ENCODE measurements around the gene EVPL. TPM values are rescaled to one million over a fixed set of nuclear protein-coding genes. Genes with fewer than 3 reads are reported as not detected.

The EVPL gene
- total RNA-seq, 1 donor from 2014 or later = 0.05 TPM

- H3K4me1 Mint-ChIP-seq (ENCODE audit: low read depth) = peaks cover 4% of the 10 kb centered on the region
- peaks cover 2% of the 10 kb centered on the region for H3K27me3 Mint-ChIP-seq (ENCODE audit: insufficient read depth)
- H3K27ac Mint-ChIP-seq = no peak overlapping the region
- H3K9me3 Mint-ChIP-seq = no peaks in the 10 kb centered on the region
- no peak for DNase-seq (ENCODE audit: low spot score)
- intact Hi-C loops (cut with micrococcal nuclease) = no loop called here
- peaks cover 2% of the 10 kb centered on the region for H3K36me3 Mint-ChIP-seq (ENCODE audit: low read depth)
- H3K4me3 Mint-ChIP-seq = no peak overlapping the region
Measured at GRCh38 chr17:76008208-76008607, 18.9 kb downstream of the EVPL start.

GRCh38 chr17:76007850-76008165, 19.3 kb downstream of the EVPL start:
- H3K36me3 Mint-ChIP-seq (ENCODE audit: low read depth) = peaks cover 2% of the 10 kb centered on the region
- DNase-seq (ENCODE audit: low spot score) = no peak
- H3K27me3 Mint-ChIP-seq (ENCODE audit: insufficient read depth) = peaks cover 2% of the 10 kb centered on the region
- no peak overlapping the region for H3K27ac Mint-ChIP-seq
- intact Hi-C loops (cut with micrococcal nuclease) = no loop called here
- H3K4me1 Mint-ChIP-seq (ENCODE audit: low read depth) = peaks cover 4% of the 10 kb centered on the region
- no peaks in the 10 kb centered on the region for H3K9me3 Mint-ChIP-seq
- no peak overlapping the region for H3K4me3 Mint-ChIP-seq

- intact Hi-C loops (cut with micrococcal nuclease) = no loop called here
- Mint-ChIP-seq H3K4me1 (ENCODE audit: low read depth) (peaks cover 4% of the 10 kb centered on the region), H3K9me3 (no peaks in the 10 kb centered on the region), H3K27ac (no peak overlapping the region), H3K4me3 (no peak overlapping the region), H3K27me3 (ENCODE audit: insufficient read depth) (peaks cover 2% of the 10 kb centered on the region), H3K36me3 (ENCODE audit: low read depth) (peaks cover 2% of the 10 kb centered on the region)
- DNase-seq (ENCODE audit: low spot score) = no peak
Measured at GRCh38 chr17:76007131-76007849, 19.8 kb downstream of the EVPL start.

- Mint-ChIP-seq H3K4me1 (ENCODE audit: low read depth) (peaks cover 4% of the 10 kb centered on the region), H3K9me3 (no peaks in the 10 kb centered on the region), H3K4me3 (no peak overlapping the region), H3K27me3 (ENCODE audit: insufficient read depth) (peaks cover 2% of the 10 kb centered on the region), H3K27ac (no peak overlapping the region), H3K36me3 (ENCODE audit: low read depth) (peaks cover 2% of the 10 kb centered on the region)
- intact Hi-C loops (cut with micrococcal nuclease) = loop anchor here (1.0 kb wide), 1 partner anchor 100 kb away; no protein-coding TSS in a partner anchor
- peak; percentile 75 for DNase-seq (ENCODE audit: low spot score)
Measured at GRCh38 chr17:76005263-76006149, 21.6 kb downstream of the EVPL start.

- Mint-ChIP-seq H3K27me3 (ENCODE audit: insufficient read depth) (no peaks in the 10 kb centered on the region), H3K36me3 (ENCODE audit: low read depth) (peaks cover 2% of the 10 kb centered on the region)
- intact Hi-C loops (cut with micrococcal nuclease) = loop anchor here (1.0 kb wide), 1 partner anchor 100 kb away; no protein-coding TSS in a partner anchor
Measured at GRCh38 chr17:76004750-76005262, 22.3 kb downstream of the EVPL start.

GRCh38 chr17:76003915-76004314, 23.2 kb downstream of the EVPL start:
- intact Hi-C loops (cut with micrococcal nuclease) = no loop called here
- peaks cover 2% of the 10 kb centered on the region for H3K36me3 Mint-ChIP-seq (ENCODE audit: low read depth)
- no peaks in the 10 kb centered on the region for H3K27me3 Mint-ChIP-seq (ENCODE audit: insufficient read depth)
- H3K4me1 Mint-ChIP-seq (ENCODE audit: low read depth) = peaks cover 4% of the 10 kb centered on the region
- no peak overlapping the region for H3K4me3 Mint-ChIP-seq
- no peak for DNase-seq (ENCODE audit: low spot score)
- H3K9me3 Mint-ChIP-seq = no peaks in the 10 kb centered on the region
- no peak overlapping the region for H3K27ac Mint-ChIP-seq

More at GRCh38 chr17:76004750-76005262, 22.3 kb downstream of the EVPL start:
- Mint-ChIP-seq H3K9me3 (no peaks in the 10 kb centered on the region), H3K4me3 (no peak overlapping the region), H3K4me1 (ENCODE audit: low read depth) (peaks cover 4% of the 10 kb centered on the region), H3K27ac (no peak overlapping the region)
- no peak for DNase-seq (ENCODE audit: low spot score)

- H3K36me3 Mint-ChIP-seq (ENCODE audit: low read depth) = peaks cover 2% of the 10 kb centered on the region
- H3K4me1 Mint-ChIP-seq (ENCODE audit: low read depth) = peaks cover 17% of the 10 kb centered on the region
- DNase-seq (ENCODE audit: low spot score) = no peak
- H3K4me3 Mint-ChIP-seq = no peak overlapping the region
- H3K27ac Mint-ChIP-seq = no peak overlapping the region
- H3K9me3 Mint-ChIP-seq = no peaks in the 10 kb centered on the region
- intact Hi-C loops (cut with micrococcal nuclease) = no loop called here
- no peaks in the 10 kb centered on the region for H3K27me3 Mint-ChIP-seq (ENCODE audit: insufficient read depth)
Measured at GRCh38 chr17:76002100-76002499, 25.0 kb downstream of the EVPL start.

- Mint-ChIP-seq H3K36me3 (ENCODE audit: low read depth) (peaks cover 2% of the 10 kb centered on the region), H3K4me1 (ENCODE audit: low read depth) (peaks cover 25% of the 10 kb centered on the region), H3K27ac (no peak within 1 kb of the TSS), H3K9me3 (no peaks in the 10 kb centered on the region), H3K27me3 (ENCODE audit: insufficient read depth) (no peaks in the 10 kb centered on the region), H3K4me3 (no peak within 1 kb of the TSS)
- intact Hi-C loops (cut with micrococcal nuclease) = no loop called here
- no peak for DNase-seq (ENCODE audit: low spot score)
Measured at GRCh38 chr17:76000755-76001521, 26.2 kb downstream of the EVPL start, which contains the start of gene CDK3. Gene CDK3, plus strand, starts transcription at chr17:76000855. Its CDS starts 571 bp downstream, at chr17:76001426.

- peak; percentile 45 for DNase-seq (ENCODE audit: low spot score)
- H3K9me3 Mint-ChIP-seq = no peaks in the 10 kb centered on the region
- H3K36me3 Mint-ChIP-seq (ENCODE audit: low read depth) = peaks cover under 1% of the 10 kb centered on the region
- no peak overlapping the region for H3K4me3 Mint-ChIP-seq
- no peaks in the 10 kb centered on the region for H3K27me3 Mint-ChIP-seq (ENCODE audit: insufficient read depth)
- intact Hi-C loops (cut with micrococcal nuclease) = no loop called here
- H3K4me1 Mint-ChIP-seq (ENCODE audit: low read depth) = peaks cover 28% of the 10 kb centered on the region
- no peak overlapping the region for H3K27ac Mint-ChIP-seq
Measured at GRCh38 chr17:76000016-76000754, 26.9 kb downstream of the EVPL start.

GRCh38 chr17:75998327-75998795, 28.7 kb downstream of the EVPL start:
- Mint-ChIP-seq H3K4me3 (no peak overlapping the region), H3K27ac (peak overlapping the region; percentile 44), H3K4me1 (ENCODE audit: low read depth) (peaks cover 26% of the 10 kb centered on the region), H3K36me3 (ENCODE audit: low read depth) (no peaks in the 10 kb centered on the region), H3K27me3 (ENCODE audit: insufficient read depth) (no peaks in the 10 kb centered on the region), H3K9me3 (no peaks in the 10 kb centered on the region)
- intact Hi-C loops (cut with micrococcal nuclease) = no loop called here
- DNase-seq (ENCODE audit: low spot score) = no peak

GRCh38 chr17:75996665-75997590, 30.2 kb downstream of the EVPL start:
- Mint-ChIP-seq H3K4me1 (ENCODE audit: low read depth) (peaks cover 26% of the 10 kb centered on the region), H3K4me3 (peak overlapping the region; percentile 65), H3K9me3 (no peaks in the 10 kb centered on the region), H3K27ac (peak overlapping the region; percentile 87), H3K27me3 (ENCODE audit: insufficient read depth) (no peaks in the 10 kb centered on the region), H3K36me3 (ENCODE audit: low read depth) (no peaks in the 10 kb centered on the region)
- intact Hi-C loops (cut with micrococcal nuclease) = loop anchor here (1.0 kb wide), 1 partner anchor 18 kb away; the partner anchor contains the start of genes ACOX1 and TEN1
- DNase-seq (ENCODE audit: low spot score) = peak; percentile 38
